ENCODE data around the gene BDNF. TPM values are rescaled to one million over a fixed set of nuclear protein-coding genes. Genes with fewer than 3 reads are reported as not detected.

The BDNF gene
- total and polyA plus RNA-seq, 2 of the 8 experiments (the other 6 are each of a cell fraction or from before 2014, with no cell fraction given): 2.4 to 5.4 TPM

GRCh38 chr11:27698872-27699241 lies 1.4 kb downstream of the BDNF start:
- Histone ChIP-seq H4K91ac (replicated peaks; ENCODE audit: insufficient read length, low read length) (peak overlapping the region; percentile 22), H2BK120ac (replicated peaks; ENCODE audit: low read depth, low read length) (peak overlapping the region; percentile 81), H3K18ac (ENCODE audit: extremely low read depth, low read length) (peak overlapping the region; percentile 95), H2BK5ac (ENCODE audit: low read depth, low read length) (peak overlapping the region; percentile 69; the same call in 1 of the 2 replicates), H3K9me3 (ENCODE audit: insufficient read depth in 2 of 2, low read depth in 1 of 2, low read length in 1 of 2) (no peaks in the 10 kb centered on the region), H3K79me2 (ENCODE audit: control insufficient read depth in 1 of 2, insufficient read depth in 2 of 2, low read length in 2 of 2) (peaks cover 0 to 35% of the 10 kb centered on the region in 2 experiments; a peak in 2 of 4 replicates), H3K27me3 (replicated peaks in 1 of 4; ENCODE audit: control insufficient read depth in 3 of 4, extremely low read depth in 1 of 4, insufficient read depth in 3 of 4, low read length in 3 of 4) (peaks cover 8 to 28% (median 20%) of the 10 kb centered on the region in 4 experiments), H2BK12ac (ENCODE audit: low read depth, low read length) (no peak overlapping the region), H3K27ac (ENCODE audit: low read depth, low read length) (no peak overlapping the region; the same call in 1 of the 2 replicates), H3K14ac (ENCODE audit: insufficient read length) (no peak overlapping the region), H4K20me1 (replicated peaks in 1 of 2; ENCODE audit: control insufficient read depth in 1 of 2, insufficient read depth in 2 of 2, low read length in 2 of 2) (no peaks in the 10 kb centered on the region), H3K56ac (replicated peaks; ENCODE audit: insufficient read length, low read depth, low read length) (peak overlapping the region; percentile 19), H3K79me1 (ENCODE audit: low read depth, low read length) (no peaks in the 10 kb centered on the region), H2BK20ac (ENCODE audit: low read length) (peak overlapping the region; percentile 83; the same call in 1 of the 2 replicates), H2AFZ (ENCODE audit: low read length) (peak overlapping the region; percentile 43; the same call in 1 of the 2 replicates), H3K23me2 (ENCODE audit: low read depth, low read length) (peaks cover 22% of the 10 kb centered on the region), H3K4ac (replicated peaks; ENCODE audit: insufficient read length, low read depth, low read length) (no peak overlapping the region), H4K5ac (ENCODE audit: insufficient read length, low read depth, low read length) (peak overlapping the region; percentile 27), H3K4me1 (replicated peaks in 1 of 4; ENCODE audit: control insufficient read depth in 3 of 4, insufficient read depth in 4 of 4, low read length in 3 of 4) (peaks cover 1 to 18% (median 3%) of the 10 kb centered on the region in 4 experiments; a peak in 4 of 7 replicates), H3K4me2 (ENCODE audit: insufficient read depth in 1 of 2, low read depth in 2 of 2, low read length in 2 of 2) (peak overlapping the region; percentile 91 to 95), H3K4me3 (ENCODE audit: extremely low read depth in 1 of 4, insufficient read depth in 2 of 4, low read depth in 3 of 4, low read length in 4 of 4) (peak overlapping the region; percentile 61 to 95 (median 83)), H2AK5ac (ENCODE audit: low read depth, low read length) (no peak overlapping the region), H3K23ac (ENCODE audit: insufficient read length) (no peak overlapping the region), H2BK15ac (ENCODE audit: low read length) (0 out of 2 replicates have a peak overlapping the region, but pooled peaks have one; percentile 12), H3K9ac (replicated peaks in 1 of 4; ENCODE audit: extremely low read depth in 1 of 4, low read depth in 3 of 4, low read length in 3 of 4) (peak overlapping the region in 2 of 4 experiments; percentile 25 to 28; a peak in 2 of 7 replicates), H4K8ac (ENCODE audit: extremely low read depth, insufficient read depth, low read length) (no peak overlapping the region), H3K36me3 (ENCODE audit: control insufficient read depth in 2 of 4, insufficient read depth in 4 of 4, low read length in 3 of 4) (no peaks in the 10 kb centered on the region)
- CTCF ChIA-PET (ENCODE audit: partially characterized antibody): interaction anchor here (0.6 to 9.1 kb wide), 40 partner anchors 9 to 1470 kb away, joined by 3 to 223 read pairs (median 4); partner anchors contain the start of genes KIF18A and METTL15
- FAIRE-seq: no peak
- POLR2A ChIA-PET (ENCODE audit: partially characterized antibody): interaction anchor here (0.9 to 9.1 kb wide), 18 partner anchors 10 to 832 kb away, joined by 3 to 191 read pairs (median 5); partner anchors contain the start of genes KIF18A, LIN7C and METTL15
- peak; percentile 83 to 97 for DNase-seq (ENCODE audit: low read depth in 1 of 2, low spot score in 2 of 2)
- whole genome bisulfite sequencing, 2 experiments (ENCODE audit: extremely low coverage in 1 of 2, insufficient coverage in 1 of 2, insufficient read length in 1 of 2, insufficient replicate concordance in 2 of 2, low coverage in 1 of 2, low lambda C conversion rate in 2 of 2, missing lambda C conversion rate in 1 of 2): 1% methylated on average over 14 of the region's 18 CpGs; no CpG with 5 or more reads in 1 of the 2 experiments
- 0 out of 2 replicates have a peak, but pooled peaks have one; percentile 27 for TF ChIP-seq POLR2AphosphoS5 (IDR thresholded peaks at IDR 0.05; ENCODE audit: low read depth, low read length)
- TF ChIP-seq SP1 (IDR thresholded peaks at IDR 0.05; ENCODE audit: low read depth, low read length): 0 out of 2 replicates have a peak, but pooled peaks have one; percentile 29
- TF ChIP-seq SRF (IDR thresholded peaks at IDR 0.05; ENCODE audit: low read depth, low read length): 0 out of 2 replicates have a peak, but pooled peaks have one; percentile 25
- no peak for TF ChIP-seq SAP30 (IDR thresholded peaks at IDR 0.05; ENCODE audit: insufficient read depth, insufficient replicate concordance, low read length)
- TF ChIP-seq RFX5 (IDR thresholded peaks at IDR 0.05; ENCODE audit: borderline replicate concordance, low read depth, low read length): no peak
- TF ChIP-seq CEBPB (IDR thresholded peaks at IDR 0.05; ENCODE audit: low read depth, low read length): no peak
- TF ChIP-seq SIN3A (conservative IDR thresholded peaks at IDR 0.05 in 1 of 2, IDR thresholded peaks at IDR 0.05 in 1 of 2; ENCODE audit: low read depth in 1 of 2, low read length in 2 of 2): peak in 1 of 2 experiments; percentile 76; a peak in 1 of 4 replicates
- TF ChIP-seq BACH1 (IDR thresholded peaks at IDR 0.05; ENCODE audit: low read length): no peak
- TF ChIP-seq PHF8 (conservative IDR thresholded peaks at IDR 0.05; ENCODE audit: low read depth, low read length): no peak
- 0 out of 2 replicates have a peak, but pooled peaks have one; percentile 6 for TF ChIP-seq YY1 (IDR thresholded peaks at IDR 0.05; ENCODE audit: low read depth, low read length)
- peak; percentile 69; the same call in 1 of the 2 replicates for TF ChIP-seq RBBP5 (IDR thresholded peaks at IDR 0.05; ENCODE audit: borderline replicate concordance, low read depth, low read length)
- no peak for TF ChIP-seq SP2 (IDR thresholded peaks at IDR 0.05; ENCODE audit: low read length)
